Measurements from ENCODE around the gene LPCAT3.

Gene LPCAT3

DNA sequence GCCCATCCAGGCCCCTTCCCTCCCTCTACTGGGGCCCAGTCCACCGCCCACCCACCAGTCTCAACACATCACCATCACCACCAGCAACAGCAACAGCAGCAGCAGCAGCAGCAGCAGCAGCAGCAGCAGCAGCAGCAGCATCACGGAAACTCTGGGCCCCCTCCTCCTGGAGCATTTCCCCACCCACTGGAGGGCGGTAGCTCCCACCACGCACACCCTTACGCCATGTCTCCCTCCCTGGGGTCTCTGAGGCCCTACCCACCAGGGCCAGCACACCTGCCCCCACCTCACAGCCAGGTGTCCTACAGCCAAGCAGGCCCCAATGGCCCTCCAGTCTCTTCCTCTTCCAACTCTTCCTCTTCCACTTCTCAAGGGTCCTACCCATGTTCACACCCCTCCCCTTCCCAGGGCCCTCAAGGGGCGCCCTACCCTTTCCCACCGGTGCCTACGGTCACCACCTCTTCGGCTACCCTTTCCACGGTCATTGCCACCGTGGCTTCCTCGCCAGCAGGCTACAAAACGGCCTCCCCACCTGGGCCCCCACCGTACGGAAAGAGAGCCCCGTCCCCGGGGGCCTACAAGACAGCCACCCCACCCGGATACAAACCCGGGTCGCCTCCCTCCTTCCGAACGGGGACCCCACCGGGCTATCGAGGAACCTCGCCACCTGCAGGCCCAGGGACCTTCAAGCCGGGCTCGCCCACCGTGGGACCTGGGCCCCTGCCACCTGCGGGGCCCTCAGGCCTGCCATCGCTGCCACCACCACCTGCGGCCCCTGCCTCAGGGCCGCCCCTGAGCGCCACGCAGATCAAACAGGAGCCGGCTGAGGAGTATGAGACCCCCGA is 81.4 kb downstream of the LPCAT3 start (continued):
- TF ChIP-seq, protein P1, sequence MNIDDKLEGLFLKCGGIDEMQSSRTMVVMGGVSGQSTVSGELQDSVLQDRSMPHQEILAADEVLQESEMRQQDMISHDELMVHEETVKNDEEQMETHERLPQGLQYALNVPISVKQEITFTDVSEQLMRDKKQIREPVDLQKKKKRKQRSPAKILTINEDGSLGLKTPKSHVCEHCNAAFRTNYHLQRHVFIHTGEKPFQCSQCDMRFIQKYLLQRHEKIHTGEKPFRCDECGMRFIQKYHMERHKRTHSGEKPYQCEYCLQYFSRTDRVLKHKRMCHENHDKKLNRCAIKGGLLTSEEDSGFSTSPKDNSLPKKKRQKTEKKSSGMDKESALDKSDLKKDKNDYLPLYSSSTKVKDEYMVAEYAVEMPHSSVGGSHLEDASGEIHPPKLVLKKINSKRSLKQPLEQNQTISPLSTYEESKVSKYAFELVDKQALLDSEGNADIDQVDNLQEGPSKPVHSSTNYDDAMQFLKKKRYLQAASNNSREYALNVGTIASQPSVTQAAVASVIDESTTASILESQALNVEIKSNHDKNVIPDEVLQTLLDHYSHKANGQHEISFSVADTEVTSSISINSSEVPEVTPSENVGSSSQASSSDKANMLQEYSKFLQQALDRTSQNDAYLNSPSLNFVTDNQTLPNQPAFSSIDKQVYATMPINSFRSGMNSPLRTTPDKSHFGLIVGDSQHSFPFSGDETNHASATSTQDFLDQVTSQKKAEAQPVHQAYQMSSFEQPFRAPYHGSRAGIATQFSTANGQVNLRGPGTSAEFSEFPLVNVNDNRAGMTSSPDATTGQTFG (tag by site-specific recombination; IDR thresholded peaks at IDR 0.05; ENCODE audit: borderline replicate concordance): 0 out of 2 replicates have a peak, but pooled peaks have one; percentile 61
- TF ChIP-seq, protein P2, sequence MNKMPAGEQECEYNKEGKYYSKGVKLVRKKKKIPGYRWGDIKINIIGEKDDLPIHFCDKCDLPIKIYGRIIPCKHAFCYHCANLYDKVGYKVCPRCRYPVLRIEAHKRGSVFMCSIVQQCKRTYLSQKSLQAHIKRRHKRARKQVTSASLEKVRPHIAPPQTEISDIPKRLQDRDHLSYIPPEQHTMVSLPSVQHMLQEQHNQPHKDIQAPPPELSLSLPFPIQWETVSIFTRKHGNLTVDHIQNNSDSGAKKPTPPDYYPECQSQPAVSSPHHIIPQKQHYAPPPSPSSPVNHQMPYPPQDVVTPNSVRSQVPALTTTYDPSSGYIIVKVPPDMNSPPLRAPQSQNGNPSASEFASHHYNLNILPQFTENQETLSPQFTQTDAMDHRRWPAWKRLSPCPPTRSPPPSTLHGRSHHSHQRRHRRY (tag by site-specific recombination; IDR thresholded peaks at IDR 0.05): peak; percentile 25; the same call in 1 of the 2 replicates
- TF ChIP-seq ZNF501 (tag by site-specific recombination; IDR thresholded peaks at IDR 0.05): 0 out of 2 replicates have a peak, but pooled peaks have one; percentile 23
- no peak for TF ChIP-seq ZXDB (tag by site-specific recombination; IDR thresholded peaks at IDR 0.05)

DNA sequence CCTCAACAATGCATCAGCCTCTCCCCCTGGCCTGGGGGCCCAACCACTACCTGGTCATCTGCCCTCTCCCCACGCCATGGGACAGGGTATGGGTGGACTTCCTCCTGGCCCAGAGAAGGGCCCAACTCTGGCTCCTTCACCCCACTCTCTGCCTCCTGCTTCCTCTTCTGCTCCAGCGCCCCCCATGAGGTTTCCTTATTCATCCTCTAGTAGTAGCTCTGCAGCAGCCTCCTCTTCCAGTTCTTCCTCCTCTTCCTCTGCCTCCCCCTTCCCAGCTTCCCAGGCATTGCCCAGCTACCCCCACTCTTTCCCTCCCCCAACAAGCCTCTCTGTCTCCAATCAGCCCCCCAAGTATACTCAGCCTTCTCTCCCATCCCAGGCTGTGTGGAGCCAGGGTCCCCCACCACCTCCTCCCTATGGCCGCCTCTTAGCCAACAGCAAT is 82.1 kb downstream of the LPCAT3 start:
- peak overlapping the region; percentile 95; the same call in 1 of the 2 replicates for H3K27ac ChIP-seq (ENCODE audit: extremely low read depth, low read depth, low read length)
- H3K36me3 ChIP-seq (ENCODE audit: control insufficient read depth in 2 of 2, insufficient read depth in 1 of 2, low read length in 2 of 2): peaks cover 30 to 77% of the 10 kb centered on the region in 2 experiments
- no peak for TF ChIP-seq ZBTB17 (tag by site-specific recombination; IDR thresholded peaks at IDR 0.05)
- no peak for TF ChIP-seq ZNF830 (tag by site-specific recombination; IDR thresholded peaks at IDR 0.05; ENCODE audit: low read depth)
- no peak for TF ChIP-seq KLF8 (tag by site-specific recombination; IDR thresholded peaks at IDR 0.05)
- TF ChIP-seq ZNF146 (tag by site-specific recombination; IDR thresholded peaks at IDR 0.05): peak; percentile 66
- no peak for TF ChIP-seq ZNF335 (tag by site-specific recombination; conservative IDR thresholded peaks at IDR 0.05)
- TF ChIP-seq SP2 (tag by site-specific recombination; IDR thresholded peaks at IDR 0.05): no peak
- no peak for TF ChIP-seq FEZF1 (tag by site-specific recombination; IDR thresholded peaks at IDR 0.05)
- TF ChIP-seq, protein P3, sequence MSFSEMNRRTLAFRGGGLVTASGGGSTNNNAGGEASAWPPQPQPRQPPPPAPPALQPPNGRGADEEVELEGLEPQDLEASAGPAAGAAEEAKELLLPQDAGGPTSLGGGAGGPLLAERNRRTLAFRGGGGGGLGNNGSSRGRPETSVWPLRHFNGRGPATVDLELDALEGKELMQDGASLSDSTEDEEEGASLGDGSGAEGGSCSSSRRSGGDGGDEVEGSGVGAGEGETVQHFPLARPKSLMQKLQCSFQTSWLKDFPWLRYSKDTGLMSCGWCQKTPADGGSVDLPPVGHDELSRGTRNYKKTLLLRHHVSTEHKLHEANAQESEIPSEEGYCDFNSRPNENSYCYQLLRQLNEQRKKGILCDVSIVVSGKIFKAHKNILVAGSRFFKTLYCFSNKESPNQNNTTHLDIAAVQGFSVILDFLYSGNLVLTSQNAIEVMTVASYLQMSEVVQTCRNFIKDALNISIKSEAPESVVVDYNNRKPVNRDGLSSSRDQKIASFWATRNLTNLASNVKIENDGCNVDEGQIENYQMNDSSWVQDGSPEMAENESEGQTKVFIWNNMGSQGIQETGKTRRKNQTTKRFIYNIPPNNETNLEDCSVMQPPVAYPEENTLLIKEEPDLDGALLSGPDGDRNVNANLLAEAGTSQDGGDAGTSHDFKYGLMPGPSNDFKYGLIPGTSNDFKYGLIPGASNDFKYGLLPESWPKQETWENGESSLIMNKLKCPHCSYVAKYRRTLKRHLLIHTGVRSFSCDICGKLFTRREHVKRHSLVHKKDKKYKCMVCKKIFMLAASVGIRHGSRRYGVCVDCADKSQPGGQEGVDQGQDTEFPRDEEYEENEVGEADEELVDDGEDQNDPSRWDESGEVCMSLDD (tag by site-specific recombination; IDR thresholded peaks at IDR 0.05): peak; percentile 5; the same call in 1 of the 2 replicates
- no peak for TF ChIP-seq ZNF660 (tag by site-specific recombination; IDR thresholded peaks at IDR 0.05)
- TF ChIP-seq, protein P4, sequence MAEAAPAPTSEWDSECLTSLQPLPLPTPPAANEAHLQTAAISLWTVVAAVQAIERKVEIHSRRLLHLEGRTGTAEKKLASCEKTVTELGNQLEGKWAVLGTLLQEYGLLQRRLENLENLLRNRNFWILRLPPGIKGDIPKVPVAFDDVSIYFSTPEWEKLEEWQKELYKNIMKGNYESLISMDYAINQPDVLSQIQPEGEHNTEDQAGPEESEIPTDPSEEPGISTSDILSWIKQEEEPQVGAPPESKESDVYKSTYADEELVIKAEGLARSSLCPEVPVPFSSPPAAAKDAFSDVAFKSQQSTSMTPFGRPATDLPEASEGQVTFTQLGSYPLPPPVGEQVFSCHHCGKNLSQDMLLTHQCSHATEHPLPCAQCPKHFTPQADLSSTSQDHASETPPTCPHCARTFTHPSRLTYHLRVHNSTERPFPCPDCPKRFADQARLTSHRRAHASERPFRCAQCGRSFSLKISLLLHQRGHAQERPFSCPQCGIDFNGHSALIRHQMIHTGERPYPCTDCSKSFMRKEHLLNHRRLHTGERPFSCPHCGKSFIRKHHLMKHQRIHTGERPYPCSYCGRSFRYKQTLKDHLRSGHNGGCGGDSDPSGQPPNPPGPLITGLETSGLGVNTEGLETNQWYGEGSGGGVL (tag by site-specific recombination; IDR thresholded peaks at IDR 0.05): peak; percentile 71; the same call in 1 of the 2 replicates
- TF ChIP-seq, protein P5, sequence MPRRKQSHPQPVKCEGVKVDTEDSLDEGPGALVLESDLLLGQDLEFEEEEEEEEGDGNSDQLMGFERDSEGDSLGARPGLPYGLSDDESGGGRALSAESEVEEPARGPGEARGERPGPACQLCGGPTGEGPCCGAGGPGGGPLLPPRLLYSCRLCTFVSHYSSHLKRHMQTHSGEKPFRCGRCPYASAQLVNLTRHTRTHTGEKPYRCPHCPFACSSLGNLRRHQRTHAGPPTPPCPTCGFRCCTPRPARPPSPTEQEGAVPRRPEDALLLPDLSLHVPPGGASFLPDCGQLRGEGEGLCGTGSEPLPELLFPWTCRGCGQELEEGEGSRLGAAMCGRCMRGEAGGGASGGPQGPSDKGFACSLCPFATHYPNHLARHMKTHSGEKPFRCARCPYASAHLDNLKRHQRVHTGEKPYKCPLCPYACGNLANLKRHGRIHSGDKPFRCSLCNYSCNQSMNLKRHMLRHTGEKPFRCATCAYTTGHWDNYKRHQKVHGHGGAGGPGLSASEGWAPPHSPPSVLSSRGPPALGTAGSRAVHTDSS (tag by site-specific recombination; IDR thresholded peaks at IDR 0.05): peak; percentile 31; the same call in 1 of the 2 replicates
- TF ChIP-seq GLIS2 (tag by site-specific recombination; IDR thresholded peaks at IDR 0.05): peak; percentile 71
- TF ChIP-seq ZNF211 (tag by site-specific recombination; IDR thresholded peaks at IDR 0.05; ENCODE audit: low read depth): no peak
- TF ChIP-seq ZFP3 (tag by site-specific recombination; IDR thresholded peaks at IDR 0.05; ENCODE audit: low read depth): peak; percentile 39; the same call in 1 of the 2 replicates
- TF ChIP-seq, protein P6, sequence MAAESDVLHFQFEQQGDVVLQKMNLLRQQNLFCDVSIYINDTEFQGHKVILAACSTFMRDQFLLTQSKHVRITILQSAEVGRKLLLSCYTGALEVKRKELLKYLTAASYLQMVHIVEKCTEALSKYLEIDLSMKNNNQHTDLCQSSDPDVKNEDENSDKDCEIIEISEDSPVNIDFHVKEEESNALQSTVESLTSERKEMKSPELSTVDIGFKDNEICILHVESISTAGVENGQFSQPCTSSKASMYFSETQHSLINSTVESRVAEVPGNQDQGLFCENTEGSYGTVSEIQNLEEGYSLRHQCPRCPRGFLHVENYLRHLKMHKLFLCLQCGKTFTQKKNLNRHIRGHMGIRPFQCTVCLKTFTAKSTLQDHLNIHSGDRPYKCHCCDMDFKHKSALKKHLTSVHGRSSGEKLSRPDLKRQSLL (tag by site-specific recombination; IDR thresholded peaks at IDR 0.05): peak; percentile 39; the same call in 1 of the 2 replicates
- no peak for TF ChIP-seq ZNF202 (tag by site-specific recombination; IDR thresholded peaks at IDR 0.05; ENCODE audit: borderline replicate concordance)
- no peak for TF ChIP-seq SETDB1 (IDR thresholded peaks at IDR 0.05; ENCODE audit: insufficient read length, low read length)
- H3K4me3 ChIP-seq (ENCODE audit: low read depth, low read length): no peak overlapping the region
- ChIA-PET CTCF (interaction anchor here (0.6 to 4.9 kb wide), 5 partner anchors 9 to 178 kb away, joined by 3 to 53 read pairs (median 4); no protein-coding TSS in a partner anchor), POLR2A (interaction anchor here (1.4 to 4.1 kb wide), 5 partner anchors 10 to 67 kb away, joined by 4 to 45 read pairs (median 6); partner anchors contain the start of genes SPSB2 and TPI1)
- H3K4me1 ChIP-seq (ENCODE audit: control insufficient read depth, insufficient read depth, low read length): peaks cover 6% of the 10 kb centered on the region
- H3K9me3 ChIP-seq (ENCODE audit: control insufficient read depth, insufficient read depth, low read depth, low read length): no peaks in the 10 kb centered on the region

Measured in HEK293 (cell line).